Stomach (tissue), 9 donors: ENCODE results near the gene MOCS1. TPM values are rescaled to one million over a fixed set of nuclear protein-coding genes. Genes with fewer than 3 reads are reported as not detected.

Source experiments
- DNase-seq, 2 donors: peaks; one replicate each; pipeline versions ENCODE4 v3.0.0 to v3.0.0-alpha.2; 2013 to 2019
- H3K27ac ChIP-seq, 5 donors: fragments of 200-600 bp in 4 of 5; sonication (generic) in 4 of 5; one replicate each; pipeline ENCODE4 v1.5.1; 2013 to 2019; ENCODE audit warnings: mild to moderate bottlenecking in 1 of 5, moderate library complexity in 1 of 5
- H3K27me3 ChIP-seq, 3 donors: fragments of 200-600 bp; sonication (generic); one replicate each; pipeline ENCODE4 v1.5.1; 2017 to 2019; ENCODE audit warnings: mixed run types in 1 of 3
- H3K36me3 ChIP-seq, 4 donors: fragments of 200-600 bp; sonication (generic); 1 replicate in 3 of 4; 2 replicates in 1 of 4; pipeline ENCODE4 v1.5.1; 2016 to 2019
- H3K4me1 ChIP-seq, 4 donors: fragments of 200-600 bp; sonication (generic); one replicate each; pipeline ENCODE4 v1.5.1; 2016 to 2019
- H3K4me3 ChIP-seq, 4 donors: fragments of 200-600 bp; sonication (generic) in 3 of 4; one replicate each; pipeline ENCODE4 v1.5.1; 2016 to 2019; ENCODE audit warnings: mild to moderate bottlenecking in 1 of 4
- H3K9me3 ChIP-seq, 4 donors: fragments of 200-600 bp; sonication (generic); one replicate each; pipeline ENCODE4 v1.5.1; 2016 to 2019
- CTCF ChIP-seq, 7 experiments: fragments of 450-650 bp in 4 of 7; fragments of 200-600 bp in 3 of 7; sonication (generic) in 3 of 7; IDR thresholded peaks; one replicate each; pipeline ENCODE4 v1.5.1; 2016 to 2019; ENCODE audit warnings: antibody characterized with exemption in 7 of 7, control low read depth in 2 of 7, mild to moderate bottlenecking in 1 of 7
- EP300 ChIP-seq: sonication (generic); formaldehyde crosslinking; IDR thresholded peaks from one replicate; pipeline ENCODE4 v1.6.1; 2017; ENCODE audit warnings: antibody characterized with exemption
- POLR2A ChIP-seq, 4 donors: fragments of 450-650 bp; IDR thresholded peaks; one replicate each; pipeline ENCODE4 v1.6.1; 2016; ENCODE audit warnings: antibody characterized with exemption in 4 of 4, control low read depth in 2 of 4, mild to moderate bottlenecking in 1 of 4, moderate library complexity in 1 of 4
- POLR2AphosphoS5 ChIP-seq, 3 donors: sonication (generic); formaldehyde crosslinking; IDR thresholded peaks; one replicate each; pipeline ENCODE4 v1.6.1; 2016; ENCODE audit warnings: antibody characterized with exemption in 3 of 3
- WGBS, 5 donors: extraction: QIAGEN DNeasy Blood & Tissue Kit in 3 of 5; methylation state at CpG; one replicate each; pipeline versions ENCODE4 v1.1.5 to v1.1.7; 2013 to 2018; 5-methylcytosine and 5-hydroxymethylcytosine counted together
- intact Hi-C: fragments of 100-400 bp; cut with DNase I; formaldehyde crosslinking; loops from one replicate; pipeline ENCODE4 v1.15.1; 2023; ENCODE audit warnings: low total_unique reads
- polyA plus RNA-seq, 3 donors: library from polyadenylated mRNA; stranded (reverse); fragments of 200-250 nt; gene quantifications; one replicate each; pipeline ENCODE4 v1.2.3, GENCODE V29; 2013
- total RNA-seq, 5 donors: library from RNA; depleted of rRNA; stranded (reverse); fragments of >200 nt; gene quantifications; one replicate each; pipeline versions ENCODE4 v1.1.0 to v1.2.3, GENCODE V29; 2014 to 2016
- donor health status: healthy with polysubstance abuse.
- donor health status: Bipolar disorder and iron deficiency.
- donor health status: healthy.

The MOCS1 gene
- total and polyA plus RNA-seq, 8 donors, result 4.0 to 15.4 (median 10.0) TPM

- H3K9me3 ChIP-seq, result no peaks in the 10 kb centered on the region
- H3K4me1 ChIP-seq, result peaks cover 0 to 16% (median 7%) of the 10 kb centered on the region in 4 donors
- 65 to 81% (median 74%) methylated on average over 4 of the region's 4 CpGs for WGBS, 5 donors
- intact Hi-C loops, result no loop called here
- no peak overlapping the region for H3K4me3 ChIP-seq
- peaks cover 11 to 94% (median 78%) of the 10 kb centered on the region in 4 donors for H3K36me3 ChIP-seq
- DNase-seq, result no peak
- no peaks in the 10 kb centered on the region for H3K27me3 ChIP-seq
- peak overlapping the region in 1 of 5 donors; percentile 15 for H3K27ac ChIP-seq
- TF ChIP-seq POLR2AphosphoS5 (IDR thresholded peaks at IDR 0.05), result no peak
Observed at GRCh38 chr6:39905640-39905975, 28.7 kb downstream of the MOCS1 start.

GRCh38 chr6:39904946-39905639 is 29.2 kb downstream of the MOCS1 start:
- DNase-seq, result no peak
- Histone ChIP-seq H3K27ac (peak overlapping the region in 1 of 5 donors; percentile 15), H3K27me3 (no peaks in the 10 kb centered on the region), H3K9me3 (no peaks in the 10 kb centered on the region), H3K36me3 (peaks cover 12 to 94% (median 78%) of the 10 kb centered on the region in 4 donors), H3K4me1 (peaks cover 0 to 16% (median 7%) of the 10 kb centered on the region in 4 donors), H3K4me3 (no peak overlapping the region)
- intact Hi-C loops, result no loop called here
- WGBS, 5 donors, result 43 to 67% (median 47%) methylated on average over 4 of the region's 4 CpGs
- TF ChIP-seq POLR2AphosphoS5 (IDR thresholded peaks at IDR 0.05), result no peak
- no peak for TF ChIP-seq CTCF (IDR thresholded peaks at IDR 0.05)
- TF ChIP-seq EP300, result no peak
- no peak for TF ChIP-seq POLR2A (IDR thresholded peaks at IDR 0.05)

- no peak for TF ChIP-seq CTCF (IDR thresholded peaks at IDR 0.05)
- no peak for DNase-seq
- peaks cover 0 to 16% (median 7%) of the 10 kb centered on the region in 4 donors for H3K4me1 ChIP-seq
- H3K4me3 ChIP-seq, result no peak overlapping the region
- no peak overlapping the region for H3K27ac ChIP-seq
- WGBS, 5 donors, result 88 to 95% (median 93%) methylated on average over 6 of the region's 6 CpGs
- peaks cover 19 to 98% (median 82%) of the 10 kb centered on the region in 4 donors for H3K36me3 ChIP-seq
- H3K27me3 ChIP-seq, result no peaks in the 10 kb centered on the region
- intact Hi-C loops, result no loop called here
- H3K9me3 ChIP-seq, result no peaks in the 10 kb centered on the region
Observed at GRCh38 chr6:39903656-39904055, 30.6 kb downstream of the MOCS1 start.

- Histone ChIP-seq H3K36me3 (peaks cover 19 to 100% (median 81%) of the 10 kb centered on the region in 4 donors), H3K27ac (no peak overlapping the region), H3K4me1 (peaks cover 0 to 16% (median 7%) of the 10 kb centered on the region in 4 donors), H3K9me3 (no peaks in the 10 kb centered on the region), H3K4me3 (no peak overlapping the region), H3K27me3 (no peaks in the 10 kb centered on the region)
- 88 to 95% (median 91%) methylated on average over 3 to 4 of the region's 4 CpGs for WGBS, 5 donors
- DNase-seq, result no peak
- no peak for TF ChIP-seq POLR2A (IDR thresholded peaks at IDR 0.05)
- TF ChIP-seq POLR2AphosphoS5 (IDR thresholded peaks at IDR 0.05), result no peak
- TF ChIP-seq CTCF (IDR thresholded peaks at IDR 0.05), result no peak
- no peak for TF ChIP-seq EP300
- intact Hi-C loops, result no loop called here
Observed at GRCh38 chr6:39902786-39903465, 31.3 kb downstream of the MOCS1 start.

- no peak overlapping the region for H3K27ac ChIP-seq
- TF ChIP-seq POLR2A (IDR thresholded peaks at IDR 0.05) (no peak), POLR2AphosphoS5 (IDR thresholded peaks at IDR 0.05) (no peak), CTCF (IDR thresholded peaks at IDR 0.05) (no peak), EP300 (no peak)
- DNase-seq, result no peak
- 89 to 100% (median 94%) methylated on average over 2 of the region's 2 CpGs for WGBS, 5 donors
- peaks cover 26 to 100% (median 86%) of the 10 kb centered on the region in 4 donors for H3K36me3 ChIP-seq
- intact Hi-C loops, result no loop called here
- H3K27me3 ChIP-seq, result no peaks in the 10 kb centered on the region
- no peak overlapping the region for H3K4me3 ChIP-seq
- H3K4me1 ChIP-seq, result peaks cover 0 to 16% (median 7%) of the 10 kb centered on the region in 4 donors
- no peaks in the 10 kb centered on the region for H3K9me3 ChIP-seq
Observed at GRCh38 chr6:39902136-39902535, 32.1 kb downstream of the MOCS1 start.
